ENCODE data around the gene CANX. TPM values are rescaled to one million over a fixed set of nuclear protein-coding genes. Genes with fewer than 3 reads are reported as not detected.
"Not testable (repeated sequence)": the region's sequence is repeated elsewhere in the genome, so short reads cannot be mapped to it uniquely, and the experiment has no call there.

Gene CANX
- total and polyA plus RNA-seq, 2 of the 13 experiments (the other 11 are each of a cell fraction or from before 2014, with no cell fraction given), result 477 to 680 TPM

DNA sequence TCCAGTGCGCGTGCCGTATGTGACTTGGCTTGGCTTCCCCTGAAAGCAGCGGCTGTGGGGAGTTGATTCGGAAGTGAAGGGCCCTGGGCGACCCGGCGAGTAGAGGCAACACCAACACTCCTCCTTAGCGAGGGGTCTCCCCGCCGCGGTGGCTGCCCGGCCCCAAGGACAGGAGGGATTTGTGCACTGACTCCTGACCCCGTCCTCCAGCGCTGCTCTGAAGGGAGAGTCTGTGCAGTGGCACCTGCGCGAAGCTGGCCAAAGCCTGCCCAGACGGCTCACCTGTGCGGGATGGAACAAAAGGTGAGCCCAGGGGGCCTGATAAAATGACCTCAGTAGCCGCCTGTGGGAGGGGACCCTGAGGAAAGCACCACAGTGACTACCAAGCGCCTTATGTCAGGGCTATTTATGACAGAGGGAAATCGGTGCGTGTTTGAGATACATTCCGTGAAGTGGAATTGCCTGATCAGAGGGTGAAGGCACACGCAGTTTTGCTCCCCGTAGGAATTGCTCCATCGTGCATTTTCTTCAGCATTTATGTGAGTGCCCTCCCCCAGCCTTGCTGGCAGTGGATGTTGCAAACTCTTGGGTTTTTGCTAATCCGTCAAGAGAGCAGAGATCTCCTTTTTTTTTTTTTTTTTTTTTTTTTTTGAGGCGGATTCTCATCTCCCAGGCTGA is 40.4 kb upstream of the CANX start:
- POLR2A ChIA-PET; in situ Hi-C loops (cut with HindIII; ENCODE audit: extremely low pct_ligation_motif_present, low pct_unique_long_range_greater_than_20kb); H3K27ac ChIP-seq (ENCODE audit: extremely low read length, insufficient read depth, low read length); H3K27me3 ChIP-seq (ENCODE audit: control insufficient read depth in 1 of 2, insufficient read depth in 2 of 2, low read length in 2 of 2); DNase-seq (ENCODE audit: low spot score); H4K20me1 ChIP-seq (ENCODE audit: insufficient read depth, low read length); H3K36me3 ChIP-seq (replicated peaks in 1 of 2; ENCODE audit: control insufficient read depth in 1 of 2, insufficient read depth in 2 of 2, low read length in 2 of 2); FAIRE-seq; H3K79me2 ChIP-seq (ENCODE audit: insufficient read depth, low read length); H3K4me1 ChIP-seq (ENCODE audit: insufficient read depth, low read length); H3K9me3 ChIP-seq (ENCODE audit: low read length); BruUV-seq (replicated peaks); intact Hi-C loops (cut with micrococcal nuclease; ENCODE audit: unreplicated experiment): not testable (repeated sequence)
- WGBS (ENCODE audit: low lambda C conversion rate), result 10% methylated on average over 9 of the region's 29 CpGs
- Histone ChIP-seq H3K4me3 (replicated peaks in 1 of 3; ENCODE audit: insufficient read depth in 1 of 3, low read depth in 2 of 3, low read length in 3 of 3) (peak overlapping the region; percentile 52 to 74 (median 61); a peak in 5 of 6 replicates), H3K4me2 (ENCODE audit: low read depth, low read length) (peak overlapping the region; percentile 90), H2AFZ (ENCODE audit: low read length) (peak overlapping the region; percentile 12), H3K9ac (ENCODE audit: insufficient read depth, low read depth, low read length) (peak overlapping the region; percentile 63)
- TF ChIP-seq ZFY (CRISPR knock-in tag; IDR thresholded peaks at IDR 0.05), result 0 out of 2 replicates have a peak, but pooled peaks have one; percentile 2
- peak; percentile 75 for ATAC-seq
- CTCF ChIA-PET (ENCODE audit: low intra/inter-chr PET ratio, low total read pairs), result interaction anchor here (0.8 kb wide), 1 partner anchor 10 kb away, joined by 4 read pairs; no protein-coding TSS in a partner anchor

DNA sequence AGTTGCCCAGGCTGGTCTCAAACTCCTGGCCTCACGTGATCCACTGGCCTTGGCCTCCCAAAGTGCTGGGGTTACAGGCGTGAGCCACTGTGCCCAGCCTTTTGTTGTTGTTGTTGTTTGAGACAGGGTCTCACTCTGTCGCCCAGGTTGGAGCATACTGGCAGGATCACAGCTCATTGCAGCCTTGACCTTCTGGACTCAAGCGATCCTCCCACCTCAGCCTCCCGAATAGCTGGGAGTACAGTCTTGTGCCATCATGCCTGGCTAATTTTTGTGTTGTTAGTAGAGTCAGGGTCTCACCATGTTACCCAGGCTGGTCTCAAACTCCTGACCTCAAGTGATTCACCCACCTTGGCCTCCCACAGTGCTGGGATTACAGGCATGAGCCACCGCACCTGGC is 37.1 kb upstream of the CANX start:
- WGBS (ENCODE audit: low lambda C conversion rate), result 74% methylated on average over 6 of the region's 6 CpGs
- H3K27me3 ChIP-seq (ENCODE audit: control insufficient read depth in 1 of 2, insufficient read depth in 2 of 2, low read length in 2 of 2); H3K27ac ChIP-seq (ENCODE audit: extremely low read length, insufficient read depth, low read length); H3K4me3 ChIP-seq (replicated peaks in 1 of 3; ENCODE audit: insufficient read depth in 1 of 3, low read depth in 2 of 3, low read length in 3 of 3); H4K20me1 ChIP-seq (ENCODE audit: insufficient read depth, low read length); H3K36me3 ChIP-seq (replicated peaks in 1 of 2; ENCODE audit: control insufficient read depth in 1 of 2, insufficient read depth in 2 of 2, low read length in 2 of 2); H3K4me2 ChIP-seq (ENCODE audit: low read depth, low read length); H3K79me2 ChIP-seq (ENCODE audit: insufficient read depth, low read length); H3K9ac ChIP-seq (ENCODE audit: insufficient read depth, low read depth, low read length); FAIRE-seq; H2AFZ ChIP-seq (ENCODE audit: low read length); ATAC-seq; BruUV-seq (replicated peaks); H3K4me1 ChIP-seq (ENCODE audit: insufficient read depth, low read length); intact Hi-C loops (cut with micrococcal nuclease; ENCODE audit: unreplicated experiment); in situ Hi-C loops (cut with HindIII; ENCODE audit: extremely low pct_ligation_motif_present, low pct_unique_long_range_greater_than_20kb); DNase-seq (ENCODE audit: low spot score); H3K9me3 ChIP-seq (ENCODE audit: low read length); CTCF ChIA-PET (ENCODE audit: low intra/inter-chr PET ratio, low total read pairs): not testable (repeated sequence)
- POLR2A ChIA-PET, result interaction anchor here (0.6 kb wide), 1 partner anchor 20 kb away, joined by 5 read pairs; no protein-coding TSS in a partner anchor
- peak; percentile 33; the same call in 1 of the 2 replicates for TF ChIP-seq HNF4A (CRISPR knock-in tag; IDR thresholded peaks at IDR 0.05)
- peak; percentile 92 for TF ChIP-seq ZNF770 (CRISPR knock-in tag; IDR thresholded peaks at IDR 0.05)
- TF ChIP-seq ZMYM3 (CRISPR knock-in tag; IDR thresholded peaks at IDR 0.05), result peak; percentile 11; the same call in 1 of the 2 replicates

Data from HepG2 (cell line).